Type B pancreatic cell (in vitro differentiated cells): Measurements from ENCODE around the gene NIPBL. TPM values are rescaled to one million over a fixed set of nuclear protein-coding genes. Genes with fewer than 3 reads are reported as not detected.

ENCODE experiments used
- DNase-seq: peaks from one replicate; pipeline ENCODE4 v3.0.0; 2021; ENCODE audit warnings: mixed read lengths; ENCODE audit not compliant: unreplicated experiment; ENCODE audit errors: extremely low spot score
- H3K27ac Mint-ChIP-seq: 2 replicates; pipeline ENCODE4 v1.8.0; 2021; ENCODE audit warnings: mild to moderate bottlenecking, mixed read lengths
- H3K27me3 Mint-ChIP-seq: 2 replicates; pipeline ENCODE4 v1.8.0; 2021; ENCODE audit warnings: mixed read lengths
- H3K36me3 Mint-ChIP-seq: 2 replicates; pipeline ENCODE4 v1.8.0; 2021; ENCODE audit warnings: mixed read lengths
- H3K4me1 Mint-ChIP-seq: one replicate; pipeline ENCODE4 v1.8.0; 2021; ENCODE audit warnings: mixed read lengths; ENCODE audit not compliant: unreplicated experiment
- H3K4me3 Mint-ChIP-seq: 2 replicates; pipeline ENCODE4 v1.8.0; 2021; ENCODE audit warnings: mild to moderate bottlenecking, mixed read lengths
- H3K9me3 Mint-ChIP-seq: 2 replicates; pipeline ENCODE4 v1.8.0; 2021; ENCODE audit warnings: mixed read lengths
- CTCF ChIP-seq: fragments of 200-600 bp; sonication (generic); conservative IDR thresholded peaks from 2 replicates; pipeline ENCODE4 v1.5.0; 2021; ENCODE audit warnings: antibody characterized with exemption, mild to moderate bottlenecking
- total RNA-seq: library from RNA; stranded (reverse); gene quantifications from 2 replicates; pipeline ENCODE4 v1.2.1, GENCODE V29; 2021; ENCODE audit warnings: low replicate concordance

The NIPBL gene
- total RNA-seq, 1 donor from 2014 or later, result 65.7 TPM

- no peak overlapping the region for H3K4me3 Mint-ChIP-seq
- DNase-seq, result no peak
- no peaks in the 10 kb centered on the region for H3K27me3 Mint-ChIP-seq
- TF ChIP-seq CTCF, result no peak
- no peaks in the 10 kb centered on the region for H3K9me3 Mint-ChIP-seq
- no peak overlapping the region for H3K27ac Mint-ChIP-seq
- H3K4me1 Mint-ChIP-seq, result peaks cover 28% of the 10 kb centered on the region
- H3K36me3 Mint-ChIP-seq, result no peaks in the 10 kb centered on the region
These were observed 55.5 kb downstream of the NIPBL start for GRCh38 chr5:36932056-36932455.

- Mint-ChIP-seq H3K36me3 (no peaks in the 10 kb centered on the region), H3K27ac (no peak overlapping the region), H3K9me3 (no peaks in the 10 kb centered on the region), H3K4me1 (peaks cover 25% of the 10 kb centered on the region), H3K27me3 (no peaks in the 10 kb centered on the region), H3K4me3 (no peak overlapping the region)
- TF ChIP-seq CTCF, result no peak
- DNase-seq, result no peak
These were observed 56.1 kb downstream of the NIPBL start for GRCh38 chr5:36932699-36933098.

DNA sequence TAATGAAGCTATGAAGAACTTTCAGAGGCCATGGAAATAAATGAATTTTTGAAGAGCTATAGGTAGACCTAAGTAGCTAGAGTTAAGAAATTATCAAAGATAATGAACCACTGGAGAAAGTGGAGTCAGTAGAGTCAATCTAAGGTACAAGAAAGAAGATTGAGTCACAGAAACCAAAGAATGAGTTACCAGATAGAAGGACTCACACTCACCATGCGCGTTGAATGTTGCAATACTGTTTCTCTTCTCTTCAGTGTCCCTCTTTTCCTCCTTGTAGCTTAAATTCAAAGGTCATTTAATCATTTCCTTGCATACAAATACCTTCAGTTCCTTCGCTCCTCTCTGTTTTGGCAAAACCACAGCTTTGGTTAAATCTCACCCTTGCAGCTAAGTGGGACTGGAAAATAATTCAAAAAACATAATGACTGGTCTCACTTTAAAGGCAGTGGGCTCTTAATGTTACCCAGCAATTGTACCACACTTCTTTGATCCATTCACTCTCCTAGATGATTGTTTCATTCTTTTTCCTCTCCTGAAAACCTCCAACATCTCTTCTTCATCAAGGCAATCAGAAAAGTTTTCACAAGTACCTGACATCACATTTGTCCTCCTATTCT is 58.3 kb downstream of the NIPBL start:
- no peaks in the 10 kb centered on the region for H3K27me3 Mint-ChIP-seq
- no peak overlapping the region for H3K27ac Mint-ChIP-seq

DNA sequence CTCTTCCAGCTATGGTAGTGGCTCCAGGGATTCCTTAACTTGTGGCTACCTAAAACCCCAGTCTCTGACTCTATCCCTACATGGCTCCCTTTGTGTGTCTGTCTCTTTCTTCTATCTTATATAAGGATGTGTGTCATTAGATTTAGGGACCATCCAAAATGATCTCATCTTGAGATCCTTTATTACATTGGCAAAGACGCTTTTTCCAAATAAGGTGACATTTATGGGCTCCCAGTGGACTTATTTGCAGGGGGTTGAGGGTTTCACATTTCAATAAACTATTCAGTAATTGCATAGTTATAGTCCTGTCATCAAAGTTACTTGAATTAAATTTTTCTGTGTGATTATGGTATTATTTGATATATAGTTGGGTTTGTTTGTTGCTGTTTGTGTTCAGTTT is 59.2 kb downstream of the NIPBL start:
- Mint-ChIP-seq H3K9me3 (no peaks in the 10 kb centered on the region), H3K4me1 (peaks cover 21% of the 10 kb centered on the region), H3K27ac (no peak overlapping the region), H3K4me3 (no peak overlapping the region), H3K27me3 (no peaks in the 10 kb centered on the region), H3K36me3 (no peaks in the 10 kb centered on the region)
- no peak for DNase-seq
- no peak for TF ChIP-seq CTCF

More for the DNA sequence above, 58.3 kb downstream of the NIPBL start:
- TF ChIP-seq CTCF, result no peak
- H3K9me3 Mint-ChIP-seq, result no peaks in the 10 kb centered on the region
- H3K36me3 Mint-ChIP-seq, result no peaks in the 10 kb centered on the region
- H3K4me1 Mint-ChIP-seq, result peaks cover 14% of the 10 kb centered on the region
- DNase-seq, result no peak
- no peak overlapping the region for H3K4me3 Mint-ChIP-seq

GRCh38 chr5:36936309-36936708 is 59.7 kb downstream of the NIPBL start:
- Mint-ChIP-seq H3K27me3 (no peaks in the 10 kb centered on the region), H3K4me3 (no peak overlapping the region), H3K4me1 (peaks cover 21% of the 10 kb centered on the region), H3K36me3 (no peaks in the 10 kb centered on the region), H3K27ac (no peak overlapping the region), H3K9me3 (no peaks in the 10 kb centered on the region)
- no peak for DNase-seq
- TF ChIP-seq CTCF, result no peak

- no peak overlapping the region for H3K4me3 Mint-ChIP-seq
- H3K36me3 Mint-ChIP-seq, result no peaks in the 10 kb centered on the region
- H3K9me3 Mint-ChIP-seq, result no peaks in the 10 kb centered on the region
- TF ChIP-seq CTCF, result no peak
- DNase-seq, result no peak
- H3K4me1 Mint-ChIP-seq, result peaks cover 21% of the 10 kb centered on the region
- no peak overlapping the region for H3K27ac Mint-ChIP-seq
- H3K27me3 Mint-ChIP-seq, result no peaks in the 10 kb centered on the region
These were observed 61.6 kb downstream of the NIPBL start for GRCh38 chr5:36938129-36938528.
